A673 (cell line): Measurements from ENCODE around the gene MGAT5. TPM values are rescaled to one million over a fixed set of nuclear protein-coding genes. Genes with fewer than 3 reads are reported as not detected.

Experiments used
- BruUV-seq: library from RNA; stranded (reverse); fragments of 400-500 nt; replicated peaks from 2 replicates; lab custom pipeline; 2021; lab: Mats Ljungman, UMichigan
- CTCF ChIA-PET: fragments of 300-600 bp; sonication (Branson Sonifier 250); formaldehyde crosslinking; loops from one replicate; lab custom pipeline; 2022; ENCODE audit warnings: antibody characterized with exemption; lab: Charles Lee
- POLR2A ChIA-PET: fragments of 300-600 bp; sonication (Branson Sonifier 250); formaldehyde crosslinking; loops from one replicate; lab custom pipeline; 2022; ENCODE audit warnings: antibody characterized with exemption; ENCODE audit not compliant: low non-redundant PET; lab: Charles Lee
- DNase-seq: peaks from one replicate; pipeline ENCODE4 v3.0.0-alpha.2; 2015; ENCODE audit warnings: low spot score
- H3K27ac ChIP-seq: fragments of 200-600 bp; sonication (generic); 2 replicates; pipeline ENCODE4 v1.5.1; 2016; ENCODE audit warnings: mixed run types, low read depth, mild to moderate bottlenecking, mixed read lengths, antibody characterized with exemption, low read length; ENCODE audit not compliant: poor library complexity, severe bottlenecking
- H3K27me3 ChIP-seq: fragments of 200-600 bp; sonication (generic); replicated peaks from 2 replicates; pipeline ENCODE4 v1.6.1; 2017; ENCODE audit warnings: mixed run types, low read depth, mild to moderate bottlenecking, mixed read lengths, antibody characterized with exemption, low read length; ENCODE audit not compliant: insufficient read depth, poor library complexity
- H3K36me3 ChIP-seq: fragments of 200-600 bp; sonication (generic); 2 replicates; pipeline ENCODE4 v1.6.1; 2016; ENCODE audit warnings: mixed run types, mild to moderate bottlenecking, mixed read lengths, antibody characterized with exemption, low read length; ENCODE audit not compliant: insufficient read depth, poor library complexity, severe bottlenecking
- H3K4me1 ChIP-seq: fragments of 200-600 bp; sonication (generic); 2 replicates; pipeline ENCODE4 v1.6.1; 2017; ENCODE audit warnings: mixed run types, mild to moderate bottlenecking, mixed read lengths, antibody characterized with exemption, low read length; ENCODE audit not compliant: insufficient read depth, poor library complexity, severe bottlenecking
- H3K4me3 ChIP-seq: fragments of 200-600 bp; sonication (generic); 2 replicates; pipeline ENCODE4 v1.5.1; 2016; ENCODE audit warnings: low read depth, mixed run types, mild to moderate bottlenecking, mixed read lengths, low read length; ENCODE audit not compliant: poor library complexity, severe bottlenecking
- H3K9me3 ChIP-seq: fragments of 200-600 bp; sonication (generic); 2 replicates; pipeline ENCODE4 v1.6.1; 2016; ENCODE audit warnings: mixed run types, low read depth, mild to moderate bottlenecking, mixed read lengths, antibody characterized with exemption, low read length; ENCODE audit not compliant: poor library complexity, severe bottlenecking
- EZH2 ChIP-seq: fragments of 200-600 bp; sonication (generic); IDR thresholded peaks from 2 replicates; pipeline ENCODE4 v1.6.1; 2017; ENCODE audit warnings: borderline replicate concordance, low read depth, mild to moderate bottlenecking, mixed read lengths, antibody characterized with exemption, low read length; ENCODE audit not compliant: poor library complexity, severe bottlenecking
- intact Hi-C: fragments of 100-400 bp; cut with micrococcal nuclease; formaldehyde crosslinking; loops from one replicate; pipeline ENCODE4 v1.10.0; 2022; ENCODE audit not compliant: unreplicated experiment
- total RNA-seq: library from RNA; stranded (reverse); gene quantifications from 2 replicates; pipeline ENCODE4 v1.2.3, GENCODE V29; 2021
- TF ChIP-seq, protein P1 (sequence below): fragments of 300-800, 200-600 bp; sonication (generic); conservative IDR thresholded peaks from 2 replicates; pipeline ENCODE4 v1.5.1; 2017; ENCODE audit warnings: low read depth, mild to moderate bottlenecking, antibody characterized with exemption, low read length, moderate library complexity, mixed read lengths

The MGAT5 gene
- total RNA-seq, 1 experiment from 2014 or later, result 11.0 TPM

- ChIA-PET CTCF (no interaction called here), POLR2A (no interaction called here)
- TF ChIP-seq EZH2, result no peak
- Histone ChIP-seq H3K4me1 (peaks cover 10% of the 10 kb centered on the region), H3K27me3 (no peaks in the 10 kb centered on the region), H3K36me3 (no peaks in the 10 kb centered on the region), H3K4me3 (no peak overlapping the region), H3K9me3 (no peaks in the 10 kb centered on the region), H3K27ac (no peak overlapping the region)
- no peak for DNase-seq
- intact Hi-C loops, result no loop called here
- BruUV-seq, result no TSS peak
Measured at GRCh38 chr2:134299334-134299733, 45.5 kb downstream of the MGAT5 start.

- POLR2A ChIA-PET, result no interaction called here
- Histone ChIP-seq H3K4me1 (peaks cover 10% of the 10 kb centered on the region), H3K27me3 (no peaks in the 10 kb centered on the region), H3K27ac (no peak overlapping the region), H3K36me3 (no peaks in the 10 kb centered on the region), H3K9me3 (no peaks in the 10 kb centered on the region), H3K4me3 (no peak overlapping the region)
- intact Hi-C loops, result no loop called here
- TF ChIP-seq EZH2, result no peak
- TF ChIP-seq, protein P1, sequence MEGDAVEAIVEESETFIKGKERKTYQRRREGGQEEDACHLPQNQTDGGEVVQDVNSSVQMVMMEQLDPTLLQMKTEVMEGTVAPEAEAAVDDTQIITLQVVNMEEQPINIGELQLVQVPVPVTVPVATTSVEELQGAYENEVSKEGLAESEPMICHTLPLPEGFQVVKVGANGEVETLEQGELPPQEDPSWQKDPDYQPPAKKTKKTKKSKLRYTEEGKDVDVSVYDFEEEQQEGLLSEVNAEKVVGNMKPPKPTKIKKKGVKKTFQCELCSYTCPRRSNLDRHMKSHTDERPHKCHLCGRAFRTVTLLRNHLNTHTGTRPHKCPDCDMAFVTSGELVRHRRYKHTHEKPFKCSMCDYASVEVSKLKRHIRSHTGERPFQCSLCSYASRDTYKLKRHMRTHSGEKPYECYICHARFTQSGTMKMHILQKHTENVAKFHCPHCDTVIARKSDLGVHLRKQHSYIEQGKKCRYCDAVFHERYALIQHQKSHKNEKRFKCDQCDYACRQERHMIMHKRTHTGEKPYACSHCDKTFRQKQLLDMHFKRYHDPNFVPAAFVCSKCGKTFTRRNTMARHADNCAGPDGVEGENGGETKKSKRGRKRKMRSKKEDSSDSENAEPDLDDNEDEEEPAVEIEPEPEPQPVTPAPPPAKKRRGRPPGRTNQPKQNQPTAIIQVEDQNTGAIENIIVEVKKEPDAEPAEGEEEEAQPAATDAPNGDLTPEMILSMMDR, result no peak
- BruUV-seq, result no TSS peak
- no peak for DNase-seq
- CTCF ChIA-PET, result no interaction called here
Measured at GRCh38 chr2:134300585-134300984, 46.7 kb downstream of the MGAT5 start.

DNA sequence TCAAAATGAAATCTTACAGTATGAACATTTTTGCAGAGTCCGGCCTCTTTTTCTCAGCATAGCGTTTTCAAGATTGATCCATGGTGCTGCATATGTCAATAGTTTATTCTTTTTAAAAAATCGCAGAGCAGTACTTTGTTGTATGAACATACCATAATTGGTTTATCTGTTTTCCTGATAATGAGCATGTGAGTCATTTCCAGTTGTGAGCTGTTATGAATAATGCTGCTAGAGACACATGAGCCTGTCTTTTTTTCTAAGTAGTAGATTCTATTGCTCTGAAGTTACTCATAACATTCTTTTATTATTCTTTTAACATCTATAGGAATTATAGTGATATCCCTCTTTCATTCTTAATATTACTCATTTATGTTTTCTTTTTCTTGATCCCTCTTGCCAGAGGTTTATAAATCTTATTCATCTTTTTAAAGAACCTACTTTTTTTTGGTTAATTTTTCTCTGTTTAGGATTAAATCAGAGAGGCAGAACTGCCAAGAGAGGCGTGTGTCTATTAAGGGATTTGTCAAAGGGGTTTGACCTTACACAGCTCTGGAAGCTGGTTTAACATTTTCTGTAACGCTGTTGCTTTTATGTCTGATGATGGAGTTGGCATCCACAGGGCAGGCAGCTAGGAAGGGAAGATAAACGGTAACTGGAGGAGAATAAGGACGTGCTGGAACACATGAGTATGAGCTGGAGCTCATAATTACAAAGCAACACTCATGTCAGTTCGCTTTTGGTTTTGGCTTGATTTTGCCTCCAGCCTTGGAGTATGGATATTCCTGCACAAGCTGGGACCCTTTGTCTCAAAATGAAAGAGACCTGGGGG, 47.4 kb downstream of the MGAT5 start:
- H3K9me3 ChIP-seq, result no peaks in the 10 kb centered on the region
- no peak overlapping the region for H3K4me3 ChIP-seq
- no peaks in the 10 kb centered on the region for H3K27me3 ChIP-seq
- CTCF ChIA-PET, result no interaction called here
- DNase-seq, result peak; percentile 29
- H3K4me1 ChIP-seq, result peaks cover 10% of the 10 kb centered on the region
- H3K36me3 ChIP-seq, result no peaks in the 10 kb centered on the region
- no peak for TF ChIP-seq EZH2
- TF ChIP-seq, protein P1, result no peak
- H3K27ac ChIP-seq, result no peak overlapping the region
- POLR2A ChIA-PET, result no interaction called here
- no TSS peak for BruUV-seq
- intact Hi-C loops, result no loop called here
